SK-N-SH (cell line): Measurements from ENCODE around the gene ODAD3. TPM values are rescaled to one million over a fixed set of nuclear protein-coding genes. Genes with fewer than 3 reads are reported as not detected.

ENCODE experiments used
- CTCF ChIA-PET: fragments of 300-600, 350-600 bp; formaldehyde crosslinking; extraction: SDS; loops from one replicate; lab custom pipeline; 2021; lab: Yijun Ruan, JAX
- POLR2A ChIA-PET: fragments of 350-600 bp; sonication (Branson Sonifier 250); formaldehyde crosslinking; extraction: SDS; loops from one replicate; lab custom pipeline; 2020; ENCODE audit warnings: antibody characterized with exemption, inconsistent platforms; lab: Yijun Ruan, JAX
- DNase-seq: peaks from one replicate; pipeline ENCODE4 v3.0.0; 2012
- H2AFZ ChIP-seq: fragments of 200-600 bp; sonication (generic); 2 replicates; pipeline ENCODE4 v1.8.1; 2016; ENCODE audit warnings: antibody characterized with exemption, mild to moderate bottlenecking, low read depth
- H3F3A ChIP-seq: fragments of 200-600 bp; sonication (generic); replicated peaks from 2 replicates; pipeline ENCODE3; 2016; ENCODE audit warnings: antibody characterized with exemption, mild to moderate bottlenecking; ENCODE audit not compliant: insufficient read depth
- H3K27ac ChIP-seq, 2 experiments: fragments of 200-500 bp in 1 of 2; fragments of 200-600 bp in 1 of 2; sonication (Bioruptor generic) in 1 of 2; sonication (generic), shearing (Covaris generic) in 1 of 2; 2 replicates each; pipeline versions ENCODE4 v1.5.1 to v1.6.1; 2014 to 2016; ENCODE audit warnings: low read depth in 2 of 2, inconsistent platforms in 1 of 2, low read length in 1 of 2, mild to moderate bottlenecking in 1 of 2, mixed read lengths in 1 of 2
- H3K27me3 ChIP-seq: fragments of 200-600 bp; sonication (generic), shearing (Covaris generic); 2 replicates; pipeline ENCODE4 v1.6.1; 2016; ENCODE audit warnings: mixed run types; ENCODE audit not compliant: insufficient read depth
- H3K36me3 ChIP-seq, 2 experiments: fragments of 200-500 bp in 1 of 2; fragments of 200-600 bp in 1 of 2; sonication (Bioruptor generic) in 1 of 2; sonication (generic) in 1 of 2; replicated peaks in 1 of 2; 2 replicates each; pipeline versions ENCODE3 to v1.5.1; 2014 to 2016; ENCODE audit warnings: low read length in 1 of 2, mild to moderate bottlenecking in 1 of 2; ENCODE audit not compliant: insufficient read depth in 2 of 2, control insufficient read depth in 1 of 2
- H3K4me1 ChIP-seq, 2 experiments: fragments of 200-500 bp in 1 of 2; fragments of 200-600 bp in 1 of 2; sonication (Bioruptor generic) in 1 of 2; sonication (generic), shearing (Covaris generic) in 1 of 2; 2 replicates each; pipeline versions ENCODE4 v1.5.1 to v1.6.1; 2014 to 2016; ENCODE audit warnings: low read depth in 1 of 2, low read length in 1 of 2, mixed run types in 1 of 2; ENCODE audit not compliant: insufficient read depth in 2 of 2, control insufficient read depth in 1 of 2
- H3K4me2 ChIP-seq: fragments of 200-600 bp; sonication (generic), shearing (Covaris generic); 2 replicates; pipeline ENCODE4 v1.6.1; 2017; ENCODE audit warnings: mixed run types
- H3K4me3 ChIP-seq, 2 experiments: fragments of 200-500 bp in 1 of 2; fragments of 200-600 bp in 1 of 2; sonication (Bioruptor generic) in 1 of 2; sonication (generic), shearing (Covaris generic) in 1 of 2; 2 replicates each; pipeline versions ENCODE4 v1.5.1 to v1.8.1; 2014 to 2016; ENCODE audit warnings: low read depth in 2 of 2, inconsistent platforms in 1 of 2, low read length in 1 of 2, mild to moderate bottlenecking in 1 of 2, mixed read lengths in 1 of 2, moderate library complexity in 1 of 2
- H3K79me2 ChIP-seq: fragments of 200-600 bp; sonication (generic); 2 replicates; pipeline ENCODE4 v1.8.1; 2017; ENCODE audit warnings: mild to moderate bottlenecking; ENCODE audit not compliant: insufficient read depth
- H3K9ac ChIP-seq: fragments of 200-600 bp; sonication (generic); 2 replicates; pipeline ENCODE4 v1.6.1; 2017; ENCODE audit warnings: mixed run types
- H3K9me2 ChIP-seq: fragments of 200-600 bp; sonication (generic); 2 replicates; pipeline ENCODE4 v1.6.1; 2017; ENCODE audit warnings: mixed run types
- H3K9me3 ChIP-seq: fragments of 200-600 bp; sonication (generic); 2 replicates; pipeline ENCODE4 v1.6.1; 2017; ENCODE audit warnings: mixed run types, mild to moderate bottlenecking, moderate library complexity
- H4K20me1 ChIP-seq: fragments of 200-600 bp; sonication (generic); 2 replicates; pipeline ENCODE4 v1.6.1; 2017; ENCODE audit warnings: mild to moderate bottlenecking, mixed run types; ENCODE audit not compliant: insufficient read depth
- ELF1 ChIP-seq: IDR thresholded peaks from 2 replicates; pipeline ENCODE4 v1.4.0; 2012
- EP300 ChIP-seq, 2 experiments: IDR thresholded peaks; 2 replicates each; pipeline versions ENCODE4 v1.4.0 to v1.6.1; 2012; ENCODE audit warnings: borderline replicate concordance in 1 of 2, low read depth in 1 of 2, low read length in 1 of 2
- EZH2phosphoT487 ChIP-seq: fragments of 200-600 bp; sonication (generic); IDR thresholded peaks from 2 replicates; pipeline ENCODE4 v1.6.1; 2017; ENCODE audit warnings: low read depth, mixed run types, mild to moderate bottlenecking, antibody characterized with exemption, moderate library complexity, borderline replicate concordance
- FOXM1 ChIP-seq: IDR thresholded peaks from 2 replicates; pipeline ENCODE4 v1.4.0; 2012; ENCODE audit warnings: low read depth, mild to moderate bottlenecking
- JUND ChIP-seq: IDR thresholded peaks from 2 replicates; pipeline ENCODE4 v1.4.0; 2012
- NFIC ChIP-seq: IDR thresholded peaks from 2 replicates; pipeline ENCODE4 v1.4.0; 2012; ENCODE audit warnings: borderline replicate concordance
- NRF1 ChIP-seq: IDR thresholded peaks from 2 replicates; pipeline ENCODE4 v1.6.1; 2012; ENCODE audit warnings: low read depth, mild to moderate bottlenecking, low read length
- POLR2AphosphoS5 ChIP-seq: IDR thresholded peaks from 2 replicates; pipeline ENCODE4 v1.6.1; 2012; ENCODE audit warnings: low read depth, low read length
- RAD21 ChIP-seq: IDR thresholded peaks from 2 replicates; pipeline ENCODE4 v1.6.1; 2012; ENCODE audit warnings: mild to moderate bottlenecking, low read length
- RCOR1 ChIP-seq: fragments of 150-350 bp; IDR thresholded peaks from 2 replicates; pipeline ENCODE4 v1.6.1; 2017; ENCODE audit warnings: antibody characterized with exemption, low read length
- SIN3A ChIP-seq: IDR thresholded peaks from 2 replicates; pipeline ENCODE4 v1.6.1; 2012; ENCODE audit warnings: low read depth, mild to moderate bottlenecking, low read length, moderate library complexity, borderline replicate concordance
- SMC3 ChIP-seq: IDR thresholded peaks from 2 replicates; pipeline ENCODE4 v1.6.1; 2012; ENCODE audit warnings: low read depth, low read length, improper control_type of control experiment
- TAF1 ChIP-seq: IDR thresholded peaks from 2 replicates; pipeline ENCODE4 v1.6.1; 2012; ENCODE audit warnings: low read depth, mild to moderate bottlenecking, low read length, moderate library complexity, borderline replicate concordance
- TEAD4 ChIP-seq: IDR thresholded peaks from 2 replicates; pipeline ENCODE4 v1.4.0; 2012; ENCODE audit warnings: mild to moderate bottlenecking, borderline replicate concordance; ENCODE audit not compliant: insufficient read depth
- USF1 ChIP-seq: IDR thresholded peaks from 2 replicates; pipeline ENCODE4 v1.4.0; 2012; ENCODE audit warnings: low read depth, borderline replicate concordance
- YY1 ChIP-seq: IDR thresholded peaks from 2 replicates; pipeline ENCODE4 v1.4.0; 2012; ENCODE audit warnings: low read depth, mild to moderate bottlenecking
- WGBS: methylation state at CpG from one replicate; pipeline ENCODE4 v1.1.6; 2017; ENCODE audit warnings: low lambda C conversion rate; 5-methylcytosine and 5-hydroxymethylcytosine counted together
- polyA plus RNA-seq, 3 experiments: library from polyadenylated mRNA; depleted of rRNA; stranded (reverse); fragments of >200 nt; gene quantifications; 2 replicates each; pipeline ENCODE4 v1.2.3, GENCODE V29; 2012

The ODAD3 gene
- polyA plus RNA-seq, 1 of the 3 experiments (the other 2 are of a cell fraction): 4.2 TPM

- no peak overlapping the region for H3K27ac ChIP-seq
- H2AFZ ChIP-seq: no peak overlapping the region
- DNase-seq: no peak
- no peaks in the 10 kb centered on the region for H3K27me3 ChIP-seq
- no peaks in the 10 kb centered on the region for H3K9me3 ChIP-seq
- no peak for TF ChIP-seq USF1
- TF ChIP-seq FOXM1: no peak
- no peak for TF ChIP-seq NRF1
- TF ChIP-seq EZH2phosphoT487: no peak
- TF ChIP-seq TEAD4: no peak
- TF ChIP-seq TAF1: no peak
- TF ChIP-seq EP300 (IDR thresholded peaks at IDR 0.05; ENCODE audit: borderline replicate concordance in 1 of 2, low read depth in 1 of 2, low read length in 1 of 2): no peak
- TF ChIP-seq JUND: no peak
- TF ChIP-seq RCOR1: no peak
- no peak for TF ChIP-seq ELF1
- TF ChIP-seq SIN3A: no peak
- TF ChIP-seq SMC3: no peak
- TF ChIP-seq NFIC: no peak
- peaks cover 4% of the 10 kb centered on the region for H3F3A ChIP-seq
- H4K20me1 ChIP-seq: no peaks in the 10 kb centered on the region
- no peaks in the 10 kb centered on the region for H3K4me1 ChIP-seq
- H3K9me2 ChIP-seq: no peaks in the 10 kb centered on the region
- ChIA-PET POLR2A (no interaction called here), CTCF (no interaction called here)
- H3K4me2 ChIP-seq: no peak overlapping the region
- H3K9ac ChIP-seq: no peak overlapping the region
- WGBS: 84% methylated on average over 4 of the region's 8 CpGs
- no peak overlapping the region for H3K4me3 ChIP-seq
- H3K36me3 ChIP-seq: no peaks in the 10 kb centered on the region
- H3K79me2 ChIP-seq: no peaks in the 10 kb centered on the region
Observed at GRCh38 chr19:11465600-11465999, 30.7 kb upstream of the ODAD3 start.

GRCh38 chr19:11464333-11465265, 29.7 kb upstream of the ODAD3 start:
- no peaks in the 10 kb centered on the region for H3K9me3 ChIP-seq
- H3K9me2 ChIP-seq: no peaks in the 10 kb centered on the region
- H3K36me3 ChIP-seq: no peaks in the 10 kb centered on the region
- no peak overlapping the region for H3K9ac ChIP-seq
- TF ChIP-seq YY1 (no peak), RAD21 (no peak), RCOR1 (no peak), POLR2AphosphoS5 (no peak)
- TF ChIP-seq, all 33 proteins: peak for 0
- no peaks in the 10 kb centered on the region for H4K20me1 ChIP-seq
- 72% methylated on average over 11 of the region's 11 CpGs for WGBS
- no peaks in the 10 kb centered on the region for H3K27me3 ChIP-seq
- POLR2A ChIA-PET: no interaction called here
- H2AFZ ChIP-seq: no peak overlapping the region
- no peak overlapping the region for H3K4me3 ChIP-seq
- no peak for DNase-seq
- no peaks in the 10 kb centered on the region for H3K4me1 ChIP-seq
- peaks cover 4% of the 10 kb centered on the region for H3F3A ChIP-seq
- no peak overlapping the region for H3K27ac ChIP-seq
- no peak overlapping the region for H3K4me2 ChIP-seq
- CTCF ChIA-PET: interaction anchor here (0.8 kb wide), 1 partner anchor 18 kb away, joined by 3 read pairs; no protein-coding TSS in a partner anchor
- H3K79me2 ChIP-seq: no peaks in the 10 kb centered on the region
